Spinal cord (tissue), 10 donors: ENCODE results near the gene KRTAP5-4. TPM values are rescaled to one million over a fixed set of nuclear protein-coding genes. Genes with fewer than 3 reads are reported as not detected.
"Not testable (repeated sequence)": the region's sequence is repeated elsewhere in the genome, so short reads cannot be mapped to it uniquely, and the experiment has no call there.

Experiments used
- DNase-seq, 6 donors: peaks; one replicate each; pipeline versions ENCODE4 v3.0.0 to v3.0.0-alpha.2; 2013 to 2015; ENCODE audit warnings: low spot score in 6 of 6, low read depth in 4 of 6
- H3K27ac ChIP-seq: one replicate; pipeline ENCODE4 v1.5.1; 2013; ENCODE audit warnings: low read depth, low read length, control low read depth
- H3K27me3 ChIP-seq: one replicate; pipeline ENCODE4 v1.6.1; 2013; ENCODE audit warnings: low read length; ENCODE audit not compliant: control insufficient read depth, insufficient read depth
- H3K36me3 ChIP-seq: one replicate; pipeline ENCODE4 v1.6.1; 2013; ENCODE audit warnings: low read length; ENCODE audit not compliant: control insufficient read depth, insufficient read depth
- H3K4me1 ChIP-seq: one replicate; pipeline ENCODE4 v1.6.1; 2013; ENCODE audit warnings: low read length; ENCODE audit not compliant: control insufficient read depth, insufficient read depth
- H3K4me3 ChIP-seq: one replicate; pipeline ENCODE4 v1.5.1; 2013; ENCODE audit warnings: low read depth, low read length, control low read depth
- H3K9me3 ChIP-seq: one replicate; pipeline ENCODE4 v1.6.1; 2013; ENCODE audit warnings: low read length; ENCODE audit not compliant: control insufficient read depth, insufficient read depth
- WGBS: methylation state at CpG from one replicate; pipeline ENCODE4 v1.1.5; 2013; ENCODE audit warnings: missing lambda C conversion rate; ENCODE audit not compliant: insufficient coverage; 5-methylcytosine and 5-hydroxymethylcytosine counted together
- polyA plus RNA-seq, 2 donors: library from polyadenylated mRNA; unstranded; fragments of 120-200 nt; gene quantifications; one replicate each; pipeline ENCODE4 v1.2.1, GENCODE V29; 2013; ENCODE audit not compliant: insufficient read length in 2 of 2
- total RNA-seq, 2 donors: library from RNA; depleted of rRNA in 1 of 2; stranded (reverse); fragments of 120-200 nt in 1 of 2; fragments of >200 nt in 1 of 2; gene quantifications; one replicate each; pipeline versions ENCODE4 v1.2.3 to v1.2.4, GENCODE V29; 2013 to 2014
- donor health status: healthy.

KRTAP5-4 gene
- total and polyA plus RNA-seq, 4 donors, result 0.32 TPM; not detected in 3

DNA sequence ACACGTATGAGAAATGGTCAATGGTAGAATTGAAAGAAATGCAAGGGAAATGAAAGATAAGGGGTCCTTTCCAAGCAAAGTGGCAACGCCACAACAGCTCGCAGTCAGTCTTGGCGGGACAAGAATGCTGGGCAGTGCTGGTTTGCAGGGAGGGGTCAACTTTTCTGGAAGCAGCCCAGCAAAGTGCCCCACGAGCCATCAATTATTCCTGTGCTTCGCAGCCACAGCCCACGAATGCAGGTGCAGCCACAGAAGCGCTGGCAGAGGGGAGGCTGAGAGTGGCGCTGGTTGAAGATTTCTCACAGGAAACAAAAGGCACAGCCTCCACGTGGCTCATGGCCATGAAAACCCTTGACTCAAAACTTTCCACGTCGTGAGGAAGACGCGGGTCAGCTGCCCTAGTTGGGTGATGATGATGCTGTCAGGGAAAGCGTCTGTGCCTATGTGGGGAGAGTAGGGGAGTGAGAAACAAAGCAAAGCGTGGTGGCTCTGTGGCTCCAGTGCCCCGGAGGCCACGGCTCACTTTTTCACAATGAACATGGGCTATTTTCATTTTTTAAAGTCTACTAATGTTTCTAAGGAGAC, 40.9 kb upstream of the KRTAP5-4 start:
- not testable (repeated sequence) for H3K4me1 ChIP-seq, H3K27me3 ChIP-seq, H3K27ac ChIP-seq, H3K9me3 ChIP-seq, H3K4me3 ChIP-seq, DNase-seq, H3K36me3 ChIP-seq
- 70% methylated on average over 9 of the region's 18 CpGs for WGBS

GRCh38 chr11:1661454-1662269, 39.7 kb upstream of the KRTAP5-4 start:
- WGBS, result 79% methylated on average over 8 of the region's 25 CpGs
- not testable (repeated sequence) for H3K27ac ChIP-seq, H3K9me3 ChIP-seq, DNase-seq, H3K4me3 ChIP-seq, H3K27me3 ChIP-seq, H3K36me3 ChIP-seq, H3K4me1 ChIP-seq

- no peak overlapping the region for H3K4me3 ChIP-seq
- no peak overlapping the region for H3K27ac ChIP-seq
- H3K27me3 ChIP-seq, result no peaks in the 10 kb centered on the region
- no peaks in the 10 kb centered on the region for H3K36me3 ChIP-seq
- no peaks in the 10 kb centered on the region for H3K9me3 ChIP-seq
- peaks cover 8% of the 10 kb centered on the region for H3K4me1 ChIP-seq
- no peak for DNase-seq
- 78% methylated on average over 23 of the region's 24 CpGs for WGBS
Measured at GRCh38 chr11:1660111-1660867, 38.4 kb upstream of the KRTAP5-4 start.

DNA sequence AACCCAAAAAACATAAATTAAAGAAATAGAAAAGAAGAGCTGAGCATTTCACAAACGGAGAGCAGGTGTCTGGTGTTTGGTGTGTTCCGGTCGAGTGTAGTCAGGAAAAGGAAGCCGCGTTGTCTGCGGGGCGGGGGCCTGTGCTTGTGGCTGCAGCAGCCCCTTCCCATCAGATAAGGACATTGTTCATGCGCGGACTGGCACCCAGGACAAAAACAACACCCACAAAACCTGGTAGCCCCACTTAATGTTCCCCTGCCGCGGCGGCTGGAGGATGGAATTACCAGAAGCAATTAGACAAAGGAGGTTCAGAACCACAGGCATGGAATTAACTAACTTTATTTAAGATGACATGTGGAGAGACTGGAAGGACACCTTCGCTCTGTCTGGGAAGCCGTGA, 37.6 kb upstream of the KRTAP5-4 start:
- H3K27ac ChIP-seq, result no peak overlapping the region
- no peaks in the 10 kb centered on the region for H3K27me3 ChIP-seq
- H3K4me1 ChIP-seq, result peaks cover 16% of the 10 kb centered on the region
- no peaks in the 10 kb centered on the region for H3K9me3 ChIP-seq
- no peak for DNase-seq
- H3K4me3 ChIP-seq, result no peak overlapping the region
- WGBS, result 82% methylated on average over 4 of the region's 14 CpGs
- no peaks in the 10 kb centered on the region for H3K36me3 ChIP-seq

DNA sequence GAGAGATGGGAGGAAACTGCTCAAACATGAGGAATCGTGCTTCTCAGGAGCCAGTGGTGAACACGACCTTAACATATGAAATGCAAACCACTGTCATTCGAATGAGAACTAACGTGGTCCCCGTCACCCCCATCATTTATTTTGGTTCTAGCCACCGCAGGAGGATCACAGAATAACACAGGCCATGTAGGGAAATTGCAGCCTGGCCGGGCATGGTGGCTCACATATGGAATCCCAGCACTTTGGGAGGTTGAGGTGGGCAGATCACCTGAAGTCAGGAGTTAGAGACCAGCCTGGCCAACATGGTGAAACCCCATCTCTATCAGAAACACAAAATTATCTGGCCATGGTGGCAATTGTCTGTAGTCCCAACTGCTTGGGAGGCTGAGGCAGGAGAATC, 34.7 kb upstream of the KRTAP5-4 start:
- WGBS, result 62% methylated on average over 7 of the region's 7 CpGs
- Histone ChIP-seq H3K4me1 (peaks cover 33% of the 10 kb centered on the region), H3K4me3 (no peak overlapping the region), H3K27me3 (peaks cover 2% of the 10 kb centered on the region), H3K27ac (no peak overlapping the region), H3K9me3 (no peaks in the 10 kb centered on the region), H3K36me3 (no peaks in the 10 kb centered on the region)
- DNase-seq, result no peak

GRCh38 chr11:1656061-1656441, 34.1 kb upstream of the KRTAP5-4 start:
- no peak for DNase-seq
- Histone ChIP-seq H3K36me3 (no peaks in the 10 kb centered on the region), H3K4me1 (peaks cover 33% of the 10 kb centered on the region), H3K4me3 (no peak overlapping the region), H3K27me3 (peaks cover 2% of the 10 kb centered on the region), H3K27ac (no peak overlapping the region), H3K9me3 (no peaks in the 10 kb centered on the region)
- WGBS, result 82% methylated on average over 8 of the region's 9 CpGs

DNA sequence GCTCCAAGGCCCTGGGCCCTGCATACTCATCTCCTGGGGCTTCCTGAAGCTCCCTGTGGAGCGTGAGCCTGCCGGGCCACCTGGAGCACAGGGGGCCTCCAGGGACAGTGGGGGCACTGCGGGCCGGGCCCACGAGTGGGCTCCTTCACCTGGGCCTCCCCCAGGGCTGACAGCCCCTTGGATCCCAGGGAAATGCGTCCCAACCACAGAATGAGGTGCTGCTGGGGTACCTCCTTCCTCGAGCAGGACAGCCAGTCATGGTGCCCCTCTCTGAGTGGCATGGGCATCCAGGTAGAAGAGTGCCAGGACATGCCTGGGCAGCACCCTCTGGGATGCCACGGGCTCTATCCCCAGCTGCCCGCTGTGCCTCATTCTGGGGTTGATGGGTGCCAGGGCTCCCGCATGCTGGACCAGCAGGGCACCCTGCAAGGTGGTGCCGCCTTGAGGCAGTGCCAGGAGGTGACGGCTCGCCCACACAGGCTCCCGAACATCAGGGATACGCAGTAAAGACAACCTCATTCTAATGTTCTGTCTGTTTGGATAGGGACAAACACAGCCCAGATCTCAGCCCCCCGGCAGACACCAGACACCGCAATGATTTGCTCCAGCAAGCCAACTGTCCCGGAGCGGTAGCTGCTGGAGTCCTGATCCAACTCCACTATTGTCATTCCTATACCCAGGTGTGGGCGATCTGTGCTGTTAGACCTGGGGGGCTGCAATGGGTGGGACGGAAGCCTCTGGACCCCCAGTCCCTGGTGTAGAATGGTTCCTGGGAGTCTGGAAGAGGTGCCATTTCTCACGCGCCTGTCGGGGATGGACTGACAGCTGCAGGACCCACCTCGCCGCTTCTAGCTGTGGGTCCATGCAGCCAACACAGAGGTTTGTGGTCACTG, 33.5 kb upstream of the KRTAP5-4 start:
- no peak for DNase-seq
- Histone ChIP-seq H3K4me3 (no peak overlapping the region), H3K9me3 (no peaks in the 10 kb centered on the region), H3K27me3 (peaks cover 3% of the 10 kb centered on the region), H3K27ac (no peak overlapping the region), H3K36me3 (no peaks in the 10 kb centered on the region), H3K4me1 (peaks cover 32% of the 10 kb centered on the region)
- 85% methylated on average over 24 of the region's 26 CpGs for WGBS

- 72% methylated on average over 15 of the region's 21 CpGs for WGBS
- Histone ChIP-seq H3K36me3 (no peaks in the 10 kb centered on the region), H3K4me1 (peaks cover 27% of the 10 kb centered on the region), H3K27ac (no peak overlapping the region), H3K4me3 (no peak overlapping the region), H3K27me3 (peaks cover 7% of the 10 kb centered on the region), H3K9me3 (no peaks in the 10 kb centered on the region)
- DNase-seq, result no peak
Measured at GRCh38 chr11:1654388-1655167, 32.6 kb upstream of the KRTAP5-4 start.
